HG03439 (cell line): ENCODE measurements around the gene DMPK.
"Not testable (repeated sequence)": the region's sequence is repeated elsewhere in the genome, so short reads cannot be mapped to it uniquely, and the experiment has no call there.

ENCODE experiments used
- ATAC-seq: cut with Tn5 transposase; IDR thresholded peaks from one replicate; pipeline ENCODE4 v1.9.1; 2021; ENCODE audit warnings: mild to moderate bottlenecking, moderate library complexity; ENCODE audit not compliant: unreplicated experiment

The DMPK gene

DNA sequence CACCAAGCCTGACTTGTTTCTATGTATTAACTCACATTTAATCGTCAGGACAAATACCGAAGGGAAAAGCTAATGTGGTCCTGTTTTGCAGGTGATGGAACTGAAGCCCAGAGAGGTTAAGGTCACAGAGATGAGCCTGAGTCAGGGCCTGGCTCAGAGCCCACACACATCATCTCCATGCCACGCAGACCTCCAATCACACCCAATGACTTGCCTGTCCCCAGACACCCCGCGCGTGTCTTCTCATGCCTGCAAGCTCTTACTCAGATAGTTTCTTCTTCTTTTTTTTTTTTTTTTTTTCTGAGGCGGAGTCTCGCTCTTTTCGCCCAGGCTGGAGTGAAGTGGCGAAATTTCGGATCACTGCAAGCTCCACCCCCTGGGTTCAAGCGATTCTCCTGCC lies 29.7 kb downstream of the DMPK start:
- no peak for ATAC-seq

DNA sequence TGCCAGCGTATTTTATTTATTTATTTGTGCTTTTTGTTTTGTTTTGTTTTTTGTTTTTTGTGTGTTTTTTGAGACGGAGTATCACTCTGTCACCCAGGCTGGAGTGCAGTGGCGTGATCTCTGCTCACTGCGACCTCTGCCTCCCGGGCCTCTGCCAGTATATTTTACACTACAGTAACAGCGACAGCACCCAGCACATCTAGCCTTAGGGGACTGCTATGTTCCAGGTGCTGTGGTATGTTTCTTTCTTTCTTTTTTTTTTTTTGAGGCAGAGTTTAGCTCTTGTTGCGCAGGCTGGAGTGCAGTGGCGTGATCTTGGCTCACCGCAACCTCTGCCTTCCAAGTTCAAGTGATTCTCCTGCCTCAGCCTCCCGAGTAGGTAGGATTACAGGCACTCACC lies 30.8 kb downstream of the DMPK start:
- not testable (repeated sequence) for ATAC-seq

DNA sequence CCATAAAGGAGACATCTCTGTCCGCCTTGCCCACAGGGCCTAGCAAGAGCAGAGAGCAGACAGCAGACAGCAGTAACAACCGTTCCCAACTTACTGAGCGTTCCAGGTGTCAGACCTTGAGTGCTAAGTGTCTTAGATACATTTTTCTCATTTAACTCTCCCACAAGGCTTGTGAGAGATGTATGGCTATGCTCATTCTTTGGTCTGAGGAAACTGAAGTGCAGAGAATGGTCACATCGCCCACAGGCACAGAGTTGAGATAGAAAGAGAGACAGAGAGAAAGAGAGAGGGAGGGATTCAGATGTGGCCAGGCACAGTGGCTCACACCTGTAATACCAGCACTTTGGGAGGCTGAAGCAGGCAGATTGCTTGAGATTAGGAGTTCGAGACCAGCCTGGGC lies 34.8 kb downstream of the DMPK start:
- no peak for ATAC-seq

DNA sequence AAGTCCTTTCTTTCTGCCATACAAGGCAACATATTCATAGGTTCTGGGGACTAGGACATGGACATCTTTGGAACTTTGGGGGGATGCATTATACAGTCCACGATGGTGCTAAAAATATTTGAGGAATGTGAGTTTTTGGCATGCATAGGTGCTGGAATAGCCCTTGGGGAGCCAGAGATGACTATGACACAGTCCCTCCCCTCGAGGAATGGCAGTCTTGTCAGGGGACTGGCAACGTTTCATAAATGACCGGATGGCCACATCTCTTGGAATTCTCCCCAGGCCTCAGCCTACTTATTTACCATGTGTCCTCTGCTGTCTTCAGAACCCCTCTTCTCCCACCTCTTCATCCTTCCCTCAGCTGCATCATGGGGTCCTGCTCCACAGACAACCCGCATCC lies 35.4 kb downstream of the DMPK start:
- no peak for ATAC-seq

DNA sequence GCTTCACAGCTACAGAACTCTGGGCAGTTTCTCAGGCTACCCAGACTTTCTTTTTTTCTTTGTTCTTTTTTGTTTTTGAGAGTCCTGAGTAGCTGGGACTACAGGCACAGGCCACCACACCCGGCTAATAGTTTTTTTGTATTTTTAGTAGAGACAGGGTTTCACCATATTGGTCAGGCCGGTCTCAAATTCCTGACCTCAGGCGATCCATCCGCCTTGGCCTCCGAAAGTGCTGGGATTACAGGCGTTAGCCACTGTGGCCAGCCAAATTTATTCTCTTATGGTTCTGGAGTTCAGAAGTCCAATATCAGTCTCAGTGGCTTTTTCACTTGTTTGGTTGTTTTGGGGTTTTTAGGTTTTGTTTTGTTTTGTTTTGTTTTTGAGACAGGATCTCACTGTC lies 36.7 kb downstream of the DMPK start:
- ATAC-seq = no peak

DNA sequence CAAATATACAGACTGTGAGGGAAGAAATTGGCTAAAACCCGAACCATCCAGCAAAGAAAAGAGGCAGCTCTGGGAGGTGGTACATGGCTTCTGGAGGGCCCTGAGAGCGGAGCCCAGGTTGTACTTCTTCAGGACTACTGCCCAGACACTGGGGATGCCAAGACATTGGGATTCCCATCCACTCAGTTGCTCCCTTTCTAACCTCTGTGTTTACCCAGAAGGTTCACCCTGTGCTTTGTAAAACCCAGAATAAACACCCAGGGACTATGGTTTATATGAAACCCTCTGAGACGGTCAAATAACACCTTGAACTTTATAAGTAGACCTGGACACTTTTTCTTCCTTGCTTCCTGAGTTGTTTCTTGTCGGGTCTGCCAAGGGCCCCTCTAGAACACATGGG lies 39.3 kb downstream of the DMPK start:
- no peak for ATAC-seq

DNA sequence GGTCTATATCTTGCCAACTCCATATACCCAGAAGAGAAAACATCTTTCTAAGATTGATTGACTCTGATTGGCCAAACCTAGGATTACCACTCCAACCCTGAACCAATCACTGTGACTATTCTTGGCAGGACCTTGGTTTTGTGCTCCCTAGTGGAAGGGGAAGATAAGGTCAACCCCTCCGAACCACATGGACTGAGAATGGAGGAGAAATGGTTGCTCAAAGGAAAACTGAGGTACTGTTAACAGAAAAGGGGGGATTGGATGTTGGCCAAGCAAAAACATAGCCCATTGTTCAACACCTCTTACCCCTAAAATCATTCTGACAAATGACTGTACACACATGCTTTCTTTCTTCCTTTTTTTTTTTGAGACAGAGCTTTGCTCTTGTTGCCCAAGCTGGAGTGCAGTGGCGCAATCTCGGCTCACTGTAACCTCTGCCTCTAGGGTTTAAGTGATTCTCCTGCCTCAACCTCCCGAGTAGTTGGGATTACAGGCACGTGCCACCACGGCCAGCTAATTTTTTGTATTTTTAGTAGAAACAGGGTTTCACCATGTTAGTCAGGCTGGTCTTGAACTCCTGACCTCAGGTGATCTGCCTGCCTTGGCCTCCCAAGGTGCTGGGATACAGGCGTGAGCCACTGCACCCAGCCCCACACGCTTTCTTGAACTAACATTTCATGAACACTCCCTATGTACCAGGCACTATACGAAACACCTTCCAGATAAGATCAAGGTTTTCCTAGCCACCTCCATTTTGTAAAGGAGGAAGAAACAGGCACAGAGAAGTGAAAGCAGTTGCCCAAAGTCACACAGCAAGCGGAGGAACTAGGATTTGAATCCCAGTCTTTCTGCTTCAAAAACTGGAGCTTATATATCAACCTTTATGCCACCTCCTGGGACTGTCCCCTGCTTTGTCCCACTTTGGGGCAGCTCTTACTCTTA lies 42.5 kb downstream of the DMPK start:
- no peak for ATAC-seq

DNA sequence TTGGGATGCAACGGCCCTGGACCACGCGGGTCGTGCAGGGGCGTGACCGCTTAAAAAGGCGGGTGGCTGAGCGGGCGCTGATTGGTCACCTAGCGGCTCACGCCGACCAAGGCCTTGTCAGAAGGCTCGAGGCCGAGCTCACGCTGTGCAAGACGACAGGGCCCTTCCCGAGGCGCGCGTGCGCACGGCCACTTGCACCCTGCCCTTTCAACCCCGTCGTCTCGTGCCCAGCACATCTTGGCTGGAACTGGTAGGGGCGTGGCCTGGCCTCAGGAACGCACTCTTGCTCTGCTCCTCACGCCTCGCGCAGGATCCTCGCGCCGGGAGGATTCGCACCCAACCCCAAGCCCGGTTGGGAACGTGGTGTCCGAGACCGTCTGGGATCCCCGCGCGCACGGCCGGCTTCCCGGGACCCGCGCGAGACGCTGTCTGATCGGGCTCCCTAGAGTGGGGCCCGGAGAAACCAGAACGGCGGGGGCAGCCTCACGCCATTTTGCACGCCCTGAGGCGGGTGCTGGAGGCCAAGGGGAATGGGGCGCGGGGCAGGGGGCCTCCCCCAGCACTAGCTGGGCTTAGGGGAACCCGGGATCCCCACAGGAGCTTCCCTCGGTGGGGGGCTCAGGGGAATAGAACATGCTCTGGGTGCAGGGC lies 49.0 kb downstream of the DMPK start, which contains the start of gene MEIOSIN:
TSS of gene MEIOSIN (plus strand) at position 280 of the 651 bp plus-strand sequence. CDS start 1,938 bp downstream, outside the sequence.
- no peak for ATAC-seq

DNA sequence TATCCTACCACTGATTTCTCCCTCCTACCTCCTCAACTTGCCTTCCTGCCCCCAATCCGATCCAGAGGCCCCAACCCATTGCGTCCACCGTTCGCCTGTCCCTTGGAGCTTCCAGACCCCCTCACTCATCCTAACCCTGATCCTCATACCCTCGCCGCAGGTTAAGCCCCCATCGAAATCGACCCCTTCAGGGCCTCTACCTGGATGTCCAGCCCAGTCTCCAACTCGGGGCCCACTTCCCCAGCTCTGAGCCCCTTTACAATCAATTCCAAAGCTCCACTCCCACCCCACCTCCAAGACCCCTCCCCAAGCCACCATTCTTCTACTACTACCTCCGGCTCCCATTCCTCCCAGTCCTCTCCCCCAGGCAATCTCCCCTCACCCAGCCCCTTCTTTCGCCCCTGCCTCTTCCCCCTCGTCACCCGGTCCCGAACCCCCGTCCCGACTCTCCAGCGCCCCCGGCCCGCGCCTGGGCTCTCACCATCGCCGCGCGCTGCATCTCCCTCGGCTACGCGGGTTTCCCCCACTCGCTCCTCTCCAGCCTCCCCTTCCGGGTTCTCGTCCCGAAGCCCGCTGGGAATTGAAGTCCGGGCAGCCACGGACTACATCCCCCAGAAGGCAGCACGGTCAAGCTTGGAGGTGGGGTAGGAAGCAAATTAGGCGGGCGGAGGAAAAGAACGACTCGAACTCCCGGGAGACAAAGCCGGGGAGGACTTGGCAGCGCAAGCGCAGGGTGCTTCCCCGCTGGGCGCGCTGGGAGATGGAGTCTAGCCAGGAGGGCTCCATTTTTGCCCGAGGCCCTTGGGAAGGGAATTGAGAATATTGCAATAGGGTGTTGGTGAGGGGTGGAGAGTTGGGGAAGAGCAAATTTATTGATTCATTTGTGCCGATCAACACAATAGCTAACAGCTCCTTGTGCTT lies 51.7 kb downstream of the DMPK start, which contains the start of gene FBXO46:
TSS of gene FBXO46 (minus strand) at position 529 of the 921 bp plus-strand sequence. CDS start 17,401 bp downstream, outside the sequence.
- peak; percentile 89 for ATAC-seq

DNA sequence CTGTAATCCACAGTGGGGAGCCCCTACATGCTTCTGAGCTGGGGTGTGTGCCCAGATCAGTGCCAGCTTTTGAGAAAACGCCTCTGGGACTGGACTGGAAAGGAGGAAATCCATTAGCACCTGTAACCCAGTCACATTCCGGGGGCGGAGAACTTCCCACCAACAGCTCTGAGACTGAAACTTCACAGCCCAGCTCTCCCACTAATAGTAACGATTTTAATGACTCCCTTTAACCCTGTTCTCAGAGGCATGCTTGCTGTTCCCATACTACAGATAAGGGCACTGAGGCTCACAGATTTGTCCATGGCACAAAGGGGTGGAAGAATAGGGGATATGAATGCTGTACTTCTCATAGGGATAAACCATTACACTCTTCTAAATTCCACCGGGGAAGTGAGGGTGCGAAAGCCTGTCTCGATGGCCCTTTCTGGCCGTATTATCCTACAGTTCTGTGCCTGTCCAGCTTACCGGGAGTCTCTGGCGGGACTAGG lies 52.4 kb downstream of the DMPK start:
- no peak for ATAC-seq

DNA sequence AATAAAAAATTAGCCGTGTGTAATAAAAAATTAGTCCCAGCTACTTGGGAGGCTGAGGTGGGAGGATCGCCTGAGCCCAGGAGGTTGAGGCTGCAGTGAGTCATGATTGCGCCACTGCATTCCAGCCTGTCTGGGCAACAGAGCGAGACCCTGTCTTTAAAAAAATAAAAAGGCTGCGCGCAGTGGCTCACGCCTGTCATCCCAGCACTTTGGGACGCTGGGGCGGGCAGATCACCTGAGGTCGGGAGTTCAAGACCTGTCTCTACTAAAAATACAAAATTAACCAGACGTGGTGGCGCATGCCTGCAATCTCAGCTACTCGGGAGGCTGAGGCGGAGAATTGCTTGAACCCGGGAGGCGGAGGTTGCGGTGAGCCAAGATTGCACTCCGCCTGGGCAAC lies 53.6 kb downstream of the DMPK start:
- ATAC-seq = not testable (repeated sequence)

DNA sequence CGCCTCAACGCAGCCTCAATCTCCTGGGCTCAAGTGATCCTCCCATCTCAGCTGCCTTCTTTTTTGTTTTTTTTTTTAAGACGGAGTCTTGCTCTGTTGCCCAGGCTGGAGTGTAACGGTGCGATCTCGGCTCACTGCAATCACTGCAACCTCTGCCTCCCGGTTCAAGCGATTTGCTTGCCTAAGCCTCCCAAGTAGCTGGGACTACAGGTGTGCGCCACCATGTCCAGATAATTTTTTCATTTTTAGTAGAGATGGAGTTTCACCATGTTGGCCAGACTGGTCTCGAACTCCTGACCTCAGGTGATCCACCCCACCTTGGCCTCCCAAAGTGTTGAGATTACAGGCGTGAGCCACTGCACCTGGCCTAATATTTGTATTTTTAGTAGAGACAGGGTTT lies 62.2 kb downstream of the DMPK start:
- ATAC-seq = not testable (repeated sequence)
